HL-60 (cell line): ENCODE data around the gene STX12.
"Not testable (repeated sequence)": the region's sequence is repeated elsewhere in the genome, so short reads cannot be mapped to it uniquely, and the experiment has no call there.

Source experiments
- GABPA ChIP-seq: IDR thresholded peaks from 2 replicates; pipeline ENCODE4 v1.6.1; 2012; ENCODE audit warnings: low read depth
- POLR2AphosphoS5 ChIP-seq: IDR thresholded peaks from 2 replicates; pipeline ENCODE4 v1.6.1; 2012; ENCODE audit warnings: low read depth
- REST ChIP-seq: IDR thresholded peaks from 2 replicates; pipeline ENCODE4 v1.6.1; 2012; ENCODE audit warnings: low read depth; ENCODE audit not compliant: insufficient replicate concordance
- SPI1 ChIP-seq: IDR thresholded peaks from 2 replicates; pipeline ENCODE4 v1.6.1; 2012; ENCODE audit warnings: low read depth, mild to moderate bottlenecking, borderline replicate concordance
- TF ChIP-seq, protein P1 (sequence below): IDR thresholded peaks from one replicate; pipeline ENCODE4 v1.5.1; 2011; ENCODE audit warnings: low read length, control low read depth, inconsistent platforms; ENCODE audit not compliant: insufficient read depth

- TF ChIP-seq, protein P1, sequence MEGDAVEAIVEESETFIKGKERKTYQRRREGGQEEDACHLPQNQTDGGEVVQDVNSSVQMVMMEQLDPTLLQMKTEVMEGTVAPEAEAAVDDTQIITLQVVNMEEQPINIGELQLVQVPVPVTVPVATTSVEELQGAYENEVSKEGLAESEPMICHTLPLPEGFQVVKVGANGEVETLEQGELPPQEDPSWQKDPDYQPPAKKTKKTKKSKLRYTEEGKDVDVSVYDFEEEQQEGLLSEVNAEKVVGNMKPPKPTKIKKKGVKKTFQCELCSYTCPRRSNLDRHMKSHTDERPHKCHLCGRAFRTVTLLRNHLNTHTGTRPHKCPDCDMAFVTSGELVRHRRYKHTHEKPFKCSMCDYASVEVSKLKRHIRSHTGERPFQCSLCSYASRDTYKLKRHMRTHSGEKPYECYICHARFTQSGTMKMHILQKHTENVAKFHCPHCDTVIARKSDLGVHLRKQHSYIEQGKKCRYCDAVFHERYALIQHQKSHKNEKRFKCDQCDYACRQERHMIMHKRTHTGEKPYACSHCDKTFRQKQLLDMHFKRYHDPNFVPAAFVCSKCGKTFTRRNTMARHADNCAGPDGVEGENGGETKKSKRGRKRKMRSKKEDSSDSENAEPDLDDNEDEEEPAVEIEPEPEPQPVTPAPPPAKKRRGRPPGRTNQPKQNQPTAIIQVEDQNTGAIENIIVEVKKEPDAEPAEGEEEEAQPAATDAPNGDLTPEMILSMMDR, result not testable (repeated sequence)
- not testable (repeated sequence) for TF ChIP-seq POLR2AphosphoS5, SPI1, REST, GABPA
These were observed 84.5 kb downstream of the STX12 start for GRCh38 chr1:27857552-27857951.
